ENCODE data around the gene CFTR.

- TF ChIP-seq CTCF (IDR thresholded peaks at IDR 0.05; ENCODE audit: borderline replicate concordance, extremely low read depth, low read length, poor library complexity, severe bottlenecking) (no peak), EZH2 (IDR thresholded peaks at IDR 0.05; ENCODE audit: borderline replicate concordance, low read depth, low read length, severe bottlenecking) (no peak)
Observed at GRCh38 chr7:117656806-117657205, 177.0 kb downstream of the CFTR start.

Data from DND-41 (cell line).